B cell (primary cell): ENCODE measurements around the gene TBCA. TPM values are rescaled to one million over a fixed set of nuclear protein-coding genes. Genes with fewer than 3 reads are reported as not detected.
"Not testable (repeated sequence)": the region's sequence is repeated elsewhere in the genome, so short reads cannot be mapped to it uniquely, and the experiment has no call there.

Experiments
- ATAC-seq: fragments of 200-7000 bp; cut with Tn5 transposase; one replicate; pipeline ENCODE4 v1.10.0; 2021; ENCODE audit warnings: low read depth, mild to moderate bottlenecking, moderate number of reproducible peaks, moderate library complexity
- CTCF ChIA-PET: fragments of 350-600 bp; sonication (Branson Sonifier 250); formaldehyde crosslinking; loops from one replicate; lab custom pipeline; 2021; ENCODE audit warnings: antibody characterized with exemption, inconsistent platforms; lab: Charles Lee
- POLR2A ChIA-PET: fragments of 350-600 bp; sonication (Branson Sonifier 250); formaldehyde crosslinking; loops from one replicate; lab custom pipeline; 2021; ENCODE audit warnings: antibody characterized with exemption; lab: Charles Lee
- DNase-seq: peaks from one replicate; pipeline ENCODE4 v3.0.0; 2013
- H2AFZ ChIP-seq: 2 replicates; pipeline ENCODE4 v1.6.1; 2012; ENCODE audit warnings: mild to moderate bottlenecking, low read depth, low read length; ENCODE audit not compliant: insufficient read depth, poor library complexity, severe bottlenecking
- H3K27ac ChIP-seq, 2 donors: 1 replicate in 1 of 2; 2 replicates in 1 of 2; pipeline ENCODE4 v1.5.1; 2012 to 2013; ENCODE audit warnings: low read length in 2 of 2, mild to moderate bottlenecking in 2 of 2, moderate library complexity in 1 of 2
- H3K27me3 ChIP-seq, 4 experiments: fragments of 200-600 bp in 1 of 4; sonication (generic) in 1 of 4; replicated peaks in 1 of 4; 1 replicate in 2 of 4; 2 replicates in 2 of 4; pipeline versions ENCODE4 v1.6.1 to v1.7.0; 2013 to 2016; ENCODE audit warnings: low read length in 3 of 4, mild to moderate bottlenecking in 2 of 4, mixed read lengths in 1 of 4, moderate library complexity in 1 of 4; ENCODE audit not compliant: insufficient read depth in 4 of 4, control insufficient read depth in 3 of 4; ENCODE audit errors: control extremely low read depth in 1 of 4
- H3K36me3 ChIP-seq, 2 experiments: replicated peaks in 1 of 2; 1 replicate in 1 of 2; 2 replicates in 1 of 2; pipeline versions ENCODE4 v1.6.1 to v1.7.1; 2013; ENCODE audit warnings: low read length in 1 of 2; ENCODE audit not compliant: insufficient read depth in 2 of 2, control insufficient read depth in 1 of 2; ENCODE audit errors: control extremely low read depth in 1 of 2, extremely low read depth in 1 of 2
- H3K4me1 ChIP-seq, 2 donors: fragments of 200-600 bp in 1 of 2; sonication (generic) in 1 of 2; 1 replicate in 1 of 2; 2 replicates in 1 of 2; pipeline versions ENCODE4 v1.5.1 to v1.6.1; 2013 to 2017; ENCODE audit warnings: low read length in 2 of 2; ENCODE audit not compliant: control insufficient read depth in 2 of 2, insufficient read depth in 2 of 2
- H3K4me2 ChIP-seq: replicated peaks from 2 replicates; pipeline ENCODE3; 2012; ENCODE audit warnings: mild to moderate bottlenecking, low read depth, low read length; ENCODE audit not compliant: poor library complexity, severe bottlenecking
- H3K4me3 ChIP-seq, 5 experiments: fragments of 200-600 bp in 1 of 5; sonication (generic) in 1 of 5; 1 replicate in 3 of 5; 2 replicates in 2 of 5; pipeline versions ENCODE4 v1.5.1 to v1.7.0; 2011 to 2016; ENCODE audit warnings: low read length in 4 of 5, mild to moderate bottlenecking in 4 of 5, low read depth in 2 of 5, control low read depth in 1 of 5, moderate library complexity in 1 of 5; ENCODE audit not compliant: insufficient read depth in 1 of 5; ENCODE audit errors: control extremely low read depth in 1 of 5, extremely low read depth in 1 of 5
- H3K79me2 ChIP-seq: fragments of 200-600 bp; sonication (generic); one replicate; pipeline ENCODE4 v1.6.0; 2016; ENCODE audit warnings: low read length; ENCODE audit not compliant: control insufficient read depth, insufficient read depth
- H3K9ac ChIP-seq: fragments of 200-600 bp; sonication (generic); 2 replicates; pipeline ENCODE4 v1.6.1; 2017; ENCODE audit warnings: mild to moderate bottlenecking, low read length, moderate library complexity
- H3K9me3 ChIP-seq, 3 donors: one replicate each; pipeline versions ENCODE4 v1.6.1 to v1.7.1; 2013; ENCODE audit warnings: low read length in 2 of 3; ENCODE audit not compliant: control insufficient read depth in 2 of 3, insufficient read depth in 1 of 3; ENCODE audit errors: control extremely low read depth in 1 of 3
- H4K20me1 ChIP-seq: 2 replicates; pipeline ENCODE4 v1.6.0; 2012; ENCODE audit warnings: mild to moderate bottlenecking, low read length; ENCODE audit not compliant: insufficient read depth, control insufficient read depth, poor library complexity, severe bottlenecking
- H3K27ac Mint-ChIP-seq: one replicate; pipeline ENCODE4 v1.8.0; 2021; ENCODE audit warnings: mixed read lengths
- H3K27me3 Mint-ChIP-seq: one replicate; pipeline ENCODE4 v1.8.0; 2021; ENCODE audit warnings: mixed read lengths
- H3K4me1 Mint-ChIP-seq: one replicate; pipeline ENCODE4 v1.8.0; 2021; ENCODE audit warnings: mixed read lengths
- H3K4me3 Mint-ChIP-seq: one replicate; pipeline ENCODE4 v1.8.0; 2021; ENCODE audit warnings: mixed read lengths
- H3K9me3 Mint-ChIP-seq: one replicate; pipeline ENCODE4 v1.8.0; 2022; ENCODE audit warnings: mixed read lengths; ENCODE audit not compliant: insufficient read depth
- CTCF ChIP-seq: fragments of 200-600 bp; IDR thresholded peaks from one replicate; pipeline ENCODE4 v1.8.0; 2022; ENCODE audit warnings: antibody characterized with exemption, mild to moderate bottlenecking
- EZH2 ChIP-seq: IDR thresholded peaks from 2 replicates; pipeline ENCODE4 v1.6.1; 2012; ENCODE audit warnings: borderline replicate concordance, low read depth, mild to moderate bottlenecking, moderate library complexity, low read length; ENCODE audit not compliant: insufficient read depth, poor library complexity, severe bottlenecking
- WGBS: methylation state at CpG from one replicate; pipeline ENCODE4 v1.1.5; 2013; ENCODE audit warnings: missing lambda C conversion rate; ENCODE audit not compliant: insufficient coverage; 5-methylcytosine and 5-hydroxymethylcytosine counted together
- intact Hi-C: fragments of 100-400 bp; cut with micrococcal nuclease; formaldehyde crosslinking; loops from one replicate; pipeline ENCODE4 v1.10.0; 2022
- polyA plus RNA-seq: library from polyadenylated mRNA; depleted of rRNA; stranded (reverse); fragments of >200 nt; gene quantifications from 2 replicates; pipeline ENCODE4 v1.2.3, GENCODE V29; 2012
- total RNA-seq, 2 donors: library from RNA; stranded (reverse); fragments of 120-200 nt in 1 of 2; gene quantifications; 1 replicate in 1 of 2; 2 replicates in 1 of 2; pipeline versions ENCODE4 v1.2.3 to v1.2.4, GENCODE V29; 2013 to 2022

TBCA gene
- total and polyA plus RNA-seq, 2 donors (not counting 1 experiment from before 2014, with no cell fraction given): 22.3 to 110 TPM

GRCh38 chr5:77751328-77752023, 24.7 kb downstream of the TBCA start:
- 98% methylated on average over 9 of the region's 9 CpGs for WGBS
- ChIA-PET CTCF (no interaction called here), POLR2A (no interaction called here)
- Histone ChIP-seq H3K4me1 (no peaks in the 10 kb centered on the region), H4K20me1 (peaks cover 60% of the 10 kb centered on the region), H3K79me2 (peaks cover 68% of the 10 kb centered on the region), H3K36me3 (peaks cover 0 to 4% of the 10 kb centered on the region in 2 experiments), H3K27me3 (no peaks in the 10 kb centered on the region), H2AFZ (no peak overlapping the region), H3K9ac (no peak overlapping the region), H3K4me2 (no peak overlapping the region), H3K4me3 (no peak overlapping the region), H3K9me3 (no peaks in the 10 kb centered on the region), H3K27ac (no peak overlapping the region)
- DNase-seq (no peak), ATAC-seq (no peak)
- intact Hi-C loops: no loop called here
- Mint-ChIP-seq H3K27me3 (no peaks in the 10 kb centered on the region), H3K4me3 (no peak overlapping the region), H3K27ac (no peak overlapping the region), H3K4me1 (peaks cover 21% of the 10 kb centered on the region), H3K9me3 (no peaks in the 10 kb centered on the region)
- TF ChIP-seq EZH2 (no peak), CTCF (no peak)

GRCh38 chr5:77750928-77751327, 25.2 kb downstream of the TBCA start:
- H3K9me3 Mint-ChIP-seq, H3K36me3 ChIP-seq, H3K4me3 Mint-ChIP-seq, H3K4me1 ChIP-seq, H3K27ac Mint-ChIP-seq, H3K27me3 ChIP-seq, ATAC-seq, H3K4me2 ChIP-seq, intact Hi-C loops, H3K9me3 ChIP-seq, H3K27ac ChIP-seq, H3K27me3 Mint-ChIP-seq, H3K9ac ChIP-seq, DNase-seq, CTCF ChIA-PET, H2AFZ ChIP-seq, POLR2A ChIA-PET, H3K4me3 ChIP-seq: not testable (repeated sequence)
- peaks cover 18% of the 10 kb centered on the region for H3K4me1 Mint-ChIP-seq
- H4K20me1 ChIP-seq: peaks cover 61% of the 10 kb centered on the region
- H3K79me2 ChIP-seq: peaks cover 62% of the 10 kb centered on the region
- WGBS: no CpG with 5 or more reads among the region's 6 CpGs
